HepG2 (cell line): ENCODE data around the gene DHRS13. TPM values are rescaled to one million over a fixed set of nuclear protein-coding genes. Genes with fewer than 3 reads are reported as not detected.

Experiments
- ATAC-seq: fragments of 200-7000 bp; cut with Tn5 transposase; 3 replicates; pipeline ENCODE4 v1.9.1; 2020; ENCODE audit warnings: mild to moderate bottlenecking, moderate library complexity
- BruUV-seq: library from RNA; stranded (reverse); fragments of 400-500 nt; replicated peaks from 2 replicates; lab custom pipeline; 2021; lab: Mats Ljungman, UMichigan
- CTCF ChIA-PET: fragments of 300-600 bp; formaldehyde crosslinking; extraction: SDS; loops from one replicate; lab custom pipeline; 2021; ENCODE audit warnings: low total read pairs, inconsistent platforms, low intra/inter-chr PET ratio; lab: Yijun Ruan, JAX
- POLR2A ChIA-PET: fragments of 350-600 bp; sonication (Branson Sonifier 250); formaldehyde crosslinking; loops from one replicate; lab custom pipeline; 2020; ENCODE audit warnings: antibody characterized with exemption, inconsistent platforms; lab: Yijun Ruan, JAX
- DNase-seq: peaks from one replicate; pipeline ENCODE4 v3.0.0-alpha.2; 2015; ENCODE audit warnings: low spot score
- FAIRE-seq: peaks from 3 replicates; lab custom pipeline; 2011; peaks lifted over from hg19 to GRCh38; lab: Jason Lieb, UNC
- H2AFZ ChIP-seq: one replicate; pipeline ENCODE4 v1.6.1; 2011; ENCODE audit warnings: low read length, inconsistent platforms
- H3K27ac ChIP-seq: fragments of 300-600 bp; 3 replicates; pipeline ENCODE4 v1.8.0; 2011; ENCODE audit warnings: mixed run types, mild to moderate bottlenecking, mixed read lengths, low read length, inconsistent platforms; ENCODE audit not compliant: insufficient read depth; ENCODE audit errors: extremely low read length
- H3K27me3 ChIP-seq, 2 experiments: fragments of 200-600 bp in 1 of 2; 2 replicates in 1 of 2; 3 replicates in 1 of 2; pipeline versions ENCODE4 v1.6.0 to v1.8.0; 2011; ENCODE audit warnings: low read length in 2 of 2, mild to moderate bottlenecking in 2 of 2, moderate library complexity in 2 of 2, inconsistent platforms in 1 of 2; ENCODE audit not compliant: insufficient read depth in 2 of 2, control insufficient read depth in 1 of 2
- H3K36me3 ChIP-seq, 2 experiments: fragments of 200-600 bp in 1 of 2; replicated peaks in 1 of 2; 2 replicates in 1 of 2; 3 replicates in 1 of 2; pipeline versions ENCODE4 v1.5.1 to v1.8.0; 2011; ENCODE audit warnings: low read length in 2 of 2, inconsistent platforms in 1 of 2; ENCODE audit not compliant: insufficient read depth in 2 of 2, control insufficient read depth in 1 of 2
- H3K4me1 ChIP-seq: 2 replicates; pipeline ENCODE4 v1.5.1; 2012; ENCODE audit warnings: low read length, inconsistent platforms; ENCODE audit not compliant: insufficient read depth
- H3K4me2 ChIP-seq: 2 replicates; pipeline ENCODE4 v1.6.0; 2011; ENCODE audit warnings: low read depth, low read length, inconsistent platforms
- H3K4me3 ChIP-seq, 3 experiments: fragments of 200-600 bp in 1 of 3; sonication (generic), shearing (Covaris generic) in 1 of 3; replicated peaks in 1 of 3; 2 replicates each; pipeline ENCODE4 v1.5.1; 2011 to 2016; ENCODE audit warnings: low read length in 3 of 3, inconsistent platforms in 2 of 3, low read depth in 2 of 3, mild to moderate bottlenecking in 2 of 3, control low read depth in 1 of 3, mixed read lengths in 1 of 3; ENCODE audit not compliant: insufficient read depth in 1 of 3
- H3K79me2 ChIP-seq: one replicate; pipeline ENCODE4 v1.6.1; 2011; ENCODE audit warnings: low read length, inconsistent platforms; ENCODE audit not compliant: insufficient read depth
- H3K9ac ChIP-seq: 2 replicates; pipeline ENCODE4 v1.6.0; 2011; ENCODE audit warnings: mild to moderate bottlenecking, low read depth, low read length, inconsistent platforms; ENCODE audit not compliant: insufficient read depth
- H3K9me3 ChIP-seq: 2 replicates; pipeline ENCODE4 v1.5.1; 2012; ENCODE audit warnings: mild to moderate bottlenecking, low read length
- H4K20me1 ChIP-seq: 2 replicates; pipeline ENCODE4 v1.6.0; 2011; ENCODE audit warnings: inconsistent platforms, mild to moderate bottlenecking, low read length, moderate library complexity; ENCODE audit not compliant: insufficient read depth
- AGO1 ChIP-seq: fragments of 200-400 bp; formaldehyde crosslinking; IDR thresholded peaks from 2 replicates; pipeline ENCODE4 v1.6.1; 2017; ENCODE audit warnings: mild to moderate bottlenecking, low read depth, low read length, moderate library complexity; ENCODE audit not compliant: poor library complexity, severe bottlenecking
- CAMTA2 ChIP-seq: sonication (generic); formaldehyde crosslinking; IDR thresholded peaks from 2 replicates; pipeline ENCODE4 v1.4.0; 2020; ENCODE audit warnings: mild to moderate bottlenecking, missing genetic modification reagents, borderline replicate concordance
- FLYWCH1 ChIP-seq: sonication (generic); formaldehyde crosslinking; IDR thresholded peaks from 2 replicates; pipeline ENCODE4 v1.8.1; 2023; ENCODE audit warnings: mild to moderate bottlenecking, missing genetic modification reagents
- NFKB2 ChIP-seq: sonication (generic); formaldehyde crosslinking; IDR thresholded peaks from 2 replicates; pipeline ENCODE4 v1.4.0; 2020; ENCODE audit warnings: missing genetic modification reagents, borderline replicate concordance
- POLR2A ChIP-seq, 2 experiments: IDR thresholded peaks; 2 replicates each; pipeline ENCODE4 v1.6.1; 2011; ENCODE audit warnings: low read depth in 2 of 2, low read length in 2 of 2, mild to moderate bottlenecking in 1 of 2, moderate library complexity in 1 of 2; ENCODE audit not compliant: insufficient read depth in 1 of 2
- POLR2G ChIP-seq: fragments of 200-400 bp; formaldehyde crosslinking; IDR thresholded peaks from 2 replicates; pipeline ENCODE4 v1.6.1; 2018; ENCODE audit warnings: mild to moderate bottlenecking, low read depth, low read length, moderate library complexity
- SMARCE1 ChIP-seq: fragments of 450-650 bp; IDR thresholded peaks from 2 replicates; pipeline ENCODE4 v1.6.1; 2017; ENCODE audit warnings: borderline replicate concordance
- ZNF7 ChIP-seq: IDR thresholded peaks from 2 replicates; pipeline ENCODE4 v1.6.1; 2016; ENCODE audit warnings: missing biosample characterization, missing genetic modification reagents
- ZNF746 ChIP-seq: sonication (generic); formaldehyde crosslinking; IDR thresholded peaks from 2 replicates; pipeline ENCODE4 v1.8.0; 2022; ENCODE audit warnings: mild to moderate bottlenecking, missing genetic modification reagents
- WGBS: methylation state at CpG from one replicate; pipeline ENCODE4 v1.1.6; 2017; ENCODE audit warnings: low lambda C conversion rate; 5-methylcytosine and 5-hydroxymethylcytosine counted together
- in situ Hi-C: cut with HindIII; loops from 2 replicates; pipeline ENCODE4 v1.10.0; 2017; ENCODE audit warnings: low pct_unique_long_range_greater_than_20kb; ENCODE audit not compliant: extremely low pct_ligation_motif_present
- intact Hi-C: fragments of 100-400 bp; cut with micrococcal nuclease; formaldehyde crosslinking; loops from one replicate; pipeline ENCODE4 v1.10.0; 2022; ENCODE audit not compliant: unreplicated experiment
- polyA plus RNA-seq, 8 experiments: library from polyadenylated mRNA; depleted of rRNA in 3 of 8; stranded (reverse) in 7 of 8; unstranded in 1 of 8; fragments of >200 nt; fragmentation: Illumina TruSeq in 4 of 8; extraction: Trizol in 4 of 8; gene quantifications; 2 replicates each; pipeline versions ENCODE4 v1.2.1 to v1.2.3, GENCODE V29; 2011 to 2016; ENCODE audit warnings: low read depth in 4 of 8, missing spikeins in 1 of 8, mixed read lengths in 1 of 8; ENCODE audit not compliant: insufficient read depth in 1 of 8
- total RNA-seq, 5 experiments: library from RNA; depleted of rRNA; stranded (reverse); fragments of >200 nt; fragmentation: Illumina TruSeq; extraction: Trizol; gene quantifications; 2 replicates each; pipeline ENCODE4 v1.2.3, GENCODE V29; 2016; ENCODE audit warnings: low read depth in 1 of 5
- TF ChIP-seq, protein P1 (sequence below): IDR thresholded peaks from 2 replicates; pipeline ENCODE4 v1.4.0; 2020; ENCODE audit warnings: mild to moderate bottlenecking, missing genetic modification reagents

The DHRS13 gene
- total and polyA plus RNA-seq, 2 of the 13 experiments (the other 11 are each of a cell fraction or from before 2014, with no cell fraction given), result 11.8 to 12.6 TPM

DNA sequence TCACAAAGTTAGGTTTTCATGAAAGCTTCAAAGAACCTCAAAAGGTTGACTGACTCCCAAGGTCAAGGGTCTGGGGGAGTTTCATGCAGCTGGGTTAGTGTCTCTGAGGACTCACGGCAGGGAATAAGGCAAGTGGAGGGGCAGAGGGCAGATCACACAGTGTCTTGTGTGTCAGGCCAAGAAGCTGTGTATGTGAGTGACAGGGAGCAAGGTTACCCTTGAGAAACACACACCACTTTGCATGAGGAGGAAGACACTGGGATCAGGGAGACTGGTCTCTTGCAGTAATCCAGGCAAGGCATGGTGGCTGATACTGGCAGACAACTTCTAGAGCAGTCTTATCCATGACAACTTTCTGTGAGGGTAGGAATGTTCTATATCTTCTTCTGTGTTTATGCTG, 11.7 kb downstream of the DHRS13 start:
- DNase-seq, result no peak
- FAIRE-seq, result no peak
- TF ChIP-seq AGO1, result no peak
- no peak for TF ChIP-seq NFKB2 (CRISPR knock-in tag)
- no peak for TF ChIP-seq ZNF7 (CRISPR knock-in tag)
- TF ChIP-seq, protein P1, sequence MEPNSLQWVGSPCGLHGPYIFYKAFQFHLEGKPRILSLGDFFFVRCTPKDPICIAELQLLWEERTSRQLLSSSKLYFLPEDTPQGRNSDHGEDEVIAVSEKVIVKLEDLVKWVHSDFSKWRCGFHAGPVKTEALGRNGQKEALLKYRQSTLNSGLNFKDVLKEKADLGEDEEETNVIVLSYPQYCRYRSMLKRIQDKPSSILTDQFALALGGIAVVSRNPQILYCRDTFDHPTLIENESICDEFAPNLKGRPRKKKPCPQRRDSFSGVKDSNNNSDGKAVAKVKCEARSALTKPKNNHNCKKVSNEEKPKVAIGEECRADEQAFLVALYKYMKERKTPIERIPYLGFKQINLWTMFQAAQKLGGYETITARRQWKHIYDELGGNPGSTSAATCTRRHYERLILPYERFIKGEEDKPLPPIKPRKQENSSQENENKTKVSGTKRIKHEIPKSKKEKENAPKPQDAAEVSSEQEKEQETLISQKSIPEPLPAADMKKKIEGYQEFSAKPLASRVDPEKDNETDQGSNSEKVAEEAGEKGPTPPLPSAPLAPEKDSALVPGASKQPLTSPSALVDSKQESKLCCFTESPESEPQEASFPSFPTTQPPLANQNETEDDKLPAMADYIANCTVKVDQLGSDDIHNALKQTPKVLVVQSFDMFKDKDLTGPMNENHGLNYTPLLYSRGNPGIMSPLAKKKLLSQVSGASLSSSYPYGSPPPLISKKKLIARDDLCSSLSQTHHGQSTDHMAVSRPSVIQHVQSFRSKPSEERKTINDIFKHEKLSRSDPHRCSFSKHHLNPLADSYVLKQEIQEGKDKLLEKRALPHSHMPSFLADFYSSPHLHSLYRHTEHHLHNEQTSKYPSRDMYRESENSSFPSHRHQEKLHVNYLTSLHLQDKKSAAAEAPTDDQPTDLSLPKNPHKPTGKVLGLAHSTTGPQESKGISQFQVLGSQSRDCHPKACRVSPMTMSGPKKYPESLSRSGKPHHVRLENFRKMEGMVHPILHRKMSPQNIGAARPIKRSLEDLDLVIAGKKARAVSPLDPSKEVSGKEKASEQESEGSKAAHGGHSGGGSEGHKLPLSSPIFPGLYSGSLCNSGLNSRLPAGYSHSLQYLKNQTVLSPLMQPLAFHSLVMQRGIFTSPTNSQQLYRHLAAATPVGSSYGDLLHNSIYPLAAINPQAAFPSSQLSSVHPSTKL (CRISPR knock-in tag), result no peak
- TF ChIP-seq CAMTA2 (CRISPR knock-in tag), result no peak
- peak; percentile 32; the same call in 1 of the 2 replicates for TF ChIP-seq POLR2G
- no peak for TF ChIP-seq SMARCE1
- TF ChIP-seq FLYWCH1, result no peak
- 0 out of 4 replicates have a peak, but pooled peaks of 1 of the 2 experiments have one; percentile 19 for TF ChIP-seq POLR2A (IDR thresholded peaks at IDR 0.05; ENCODE audit: insufficient read depth in 1 of 2, low read depth in 2 of 2, low read length in 2 of 2)
- TF ChIP-seq ZNF746 (CRISPR knock-in tag), result no peak
- no peaks in the 10 kb centered on the region for H3K27me3 ChIP-seq
- intact Hi-C loops, result no loop called here
- H4K20me1 ChIP-seq, result no peaks in the 10 kb centered on the region; the same call in none of the 2 replicates
- H3K9me3 ChIP-seq, result no peaks in the 10 kb centered on the region
- WGBS, result 92% methylated on average over 1 of the region's 1 CpG
- no peak overlapping the region for H2AFZ ChIP-seq
- peaks cover 0 to 3% of the 10 kb centered on the region in 2 experiments; a peak in 2 of 5 replicates for H3K36me3 ChIP-seq
- H3K4me1 ChIP-seq, result peaks cover 27% of the 10 kb centered on the region
- in situ Hi-C loops, result loop anchor here (25.0 kb wide), 1 partner anchor 254 kb away; the partner anchor contains the start of gene BLTP2
- peaks cover 15% of the 10 kb centered on the region for H3K79me2 ChIP-seq
- no peak for ATAC-seq
- ChIA-PET CTCF (no interaction called here), POLR2A (interaction anchor here (0.6 to 1.2 kb wide), 3 partner anchors 9 to 83 kb away, joined by 3 read pairs; no protein-coding TSS in a partner anchor)
- BruUV-seq, result no TSS peak
- no peak overlapping the region for H3K4me3 ChIP-seq
- H3K4me2 ChIP-seq, result no peak overlapping the region
- H3K9ac ChIP-seq, result no peak overlapping the region
- no peak overlapping the region for H3K27ac ChIP-seq
